ENCODE measurements around the gene RNF130. TPM values are rescaled to one million over a fixed set of nuclear protein-coding genes. Genes with fewer than 3 reads are reported as not detected.
"Not testable (repeated sequence)": the region's sequence is repeated elsewhere in the genome, so short reads cannot be mapped to it uniquely, and the experiment has no call there.

RNF130 gene
- total RNA-seq, 1 donor from 2014 or later = 86.7 TPM

- no peak for TF ChIP-seq CTCF (IDR thresholded peaks at IDR 0.05)
- Histone ChIP-seq H3K27me3 (no peaks in the 10 kb centered on the region), H3K27ac (no peak overlapping the region), H3K4me3 (no peak overlapping the region), H3K4me1 (no peaks in the 10 kb centered on the region), H3K36me3 (peaks cover 0 to 15% of the 10 kb centered on the region in 2 donors), H3K9me3 (no peaks in the 10 kb centered on the region)
- intact Hi-C loops (cut with DNase I) = no loop called here
- DNase-seq (ENCODE audit: low spot score in 2 of 2) = no peak
These were observed 49.7 kb downstream of the RNF130 start for GRCh38 chr5:180021900-180022299.

GRCh38 chr5:180020176-180020575 is 51.4 kb downstream of the RNF130 start:
- intact Hi-C loops (cut with DNase I) = no loop called here
- Histone ChIP-seq H3K36me3 (peaks cover 0 to 15% of the 10 kb centered on the region in 2 donors), H3K27ac (no peak overlapping the region), H3K4me1 (no peaks in the 10 kb centered on the region), H3K9me3 (no peaks in the 10 kb centered on the region), H3K27me3 (no peaks in the 10 kb centered on the region), H3K4me3 (no peak overlapping the region)
- TF ChIP-seq CTCF (IDR thresholded peaks at IDR 0.05) = no peak
- DNase-seq (ENCODE audit: low spot score in 2 of 2) = no peak

GRCh38 chr5:180018347-180019060 is 53.1 kb downstream of the RNF130 start:
- no peak for TF ChIP-seq CTCF (IDR thresholded peaks at IDR 0.05)
- intact Hi-C loops (cut with DNase I) = no loop called here
- Histone ChIP-seq H3K27ac (no peak overlapping the region), H3K4me1 (no peaks in the 10 kb centered on the region), H3K4me3 (no peak overlapping the region), H3K27me3 (no peaks in the 10 kb centered on the region), H3K36me3 (peaks cover 0 to 15% of the 10 kb centered on the region in 2 donors), H3K9me3 (no peaks in the 10 kb centered on the region)
- DNase-seq (ENCODE audit: low spot score in 2 of 2) = no peak

- H3K4me1 ChIP-seq; H3K4me3 ChIP-seq; H3K27ac ChIP-seq; DNase-seq (ENCODE audit: low spot score in 2 of 2); H3K27me3 ChIP-seq; intact Hi-C loops (cut with DNase I); H3K9me3 ChIP-seq: not testable (repeated sequence)
- peaks cover 0 to 33% of the 10 kb centered on the region in 2 donors for H3K36me3 ChIP-seq
These were observed 56.0 kb downstream of the RNF130 start for GRCh38 chr5:180015523-180015922.

GRCh38 chr5:180013678-180014077 is 57.9 kb downstream of the RNF130 start:
- DNase-seq (ENCODE audit: low spot score in 2 of 2) = no peak
- Histone ChIP-seq H3K36me3 (peaks cover 0 to 21% of the 10 kb centered on the region in 2 donors), H3K9me3 (no peaks in the 10 kb centered on the region), H3K27ac (no peak overlapping the region), H3K4me1 (no peaks in the 10 kb centered on the region), H3K4me3 (no peak overlapping the region), H3K27me3 (no peaks in the 10 kb centered on the region)
- intact Hi-C loops (cut with DNase I) = no loop called here
- no peak for TF ChIP-seq CTCF (IDR thresholded peaks at IDR 0.05)

- intact Hi-C loops (cut with DNase I) = no loop called here
- no peak for TF ChIP-seq CTCF (IDR thresholded peaks at IDR 0.05)
These were observed 59.2 kb downstream of the RNF130 start for GRCh38 chr5:180012316-180012715.

More at GRCh38 chr5:180012316-180012715, 59.2 kb downstream of the RNF130 start:
- DNase-seq (ENCODE audit: low spot score in 2 of 2) = no peak
- H3K36me3 ChIP-seq = peaks cover 0 to 21% of the 10 kb centered on the region in 2 donors
- H3K4me1 ChIP-seq = no peaks in the 10 kb centered on the region
- H3K4me3 ChIP-seq = no peak overlapping the region
- no peaks in the 10 kb centered on the region for H3K9me3 ChIP-seq
- no peaks in the 10 kb centered on the region for H3K27me3 ChIP-seq
- no peak overlapping the region for H3K27ac ChIP-seq
